ENCODE results near the gene KRT7.

The KRT7 gene

DNA sequence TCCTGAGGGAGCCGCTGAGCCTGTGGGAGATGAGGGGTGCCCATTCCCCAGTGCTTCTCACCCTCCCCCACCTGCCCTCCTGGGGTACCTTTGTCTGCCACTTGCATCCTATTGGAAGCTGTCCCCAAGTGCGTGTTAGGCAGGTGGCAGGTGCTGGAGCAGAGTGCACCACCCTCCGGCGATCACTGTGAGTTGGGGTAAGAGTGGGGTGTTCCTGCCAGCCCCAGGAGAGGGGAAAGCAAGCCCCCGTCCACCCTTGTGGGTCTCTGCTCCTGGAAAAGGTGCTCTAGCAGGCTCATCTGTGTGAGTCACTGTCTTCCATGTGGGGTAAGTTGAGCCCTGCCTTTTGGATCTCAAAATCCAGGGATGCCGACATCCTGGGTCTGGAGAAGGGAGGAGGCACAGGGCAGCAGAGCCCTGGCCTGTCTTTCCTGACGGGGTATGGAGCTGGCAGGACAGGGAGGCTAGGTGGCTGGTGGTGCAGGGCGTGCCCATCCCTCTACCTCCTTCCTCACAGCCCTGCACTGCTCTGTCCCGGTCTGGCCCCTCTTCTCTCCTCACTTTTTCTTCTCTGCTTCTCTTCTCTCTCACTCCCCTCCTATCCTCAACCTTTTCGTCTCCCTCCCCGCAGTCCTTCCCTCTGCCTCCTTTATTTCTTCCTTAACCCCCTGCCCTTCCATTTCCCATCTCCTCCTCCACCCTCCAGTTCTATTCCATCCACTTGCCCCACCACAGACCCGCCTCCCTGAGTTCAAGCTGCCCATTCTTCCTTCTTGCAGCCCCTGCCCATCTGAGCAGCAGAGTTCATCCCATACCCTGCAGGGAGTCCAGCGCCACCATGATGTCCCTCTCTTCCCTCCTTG lies 20.1 kb upstream of the KRT7 start:
- no peak for DNase-seq

- peak; percentile 29 for DNase-seq
Observed at GRCh38 chr12:52213564-52214420, 19.3 kb upstream of the KRT7 start.

DNA sequence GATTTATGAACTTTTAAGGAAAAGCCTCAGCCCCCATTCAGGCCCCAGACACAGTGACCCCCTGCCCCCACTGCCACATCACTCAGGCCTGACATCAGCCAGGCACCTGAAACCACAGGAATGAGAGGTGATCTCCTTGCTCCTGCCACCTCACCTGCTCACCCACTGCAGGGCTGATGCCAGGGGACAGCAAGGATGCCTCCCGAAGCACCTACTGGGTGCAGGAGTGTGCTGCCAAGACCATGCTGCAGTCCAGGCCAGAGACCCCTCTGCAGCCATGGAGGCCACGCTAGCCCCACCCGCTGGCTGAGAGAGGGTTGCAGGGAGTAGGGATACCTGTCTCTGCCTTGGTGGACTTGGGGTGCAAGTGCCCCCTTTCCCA lies 18.6 kb upstream of the KRT7 start:
- no peak for DNase-seq

DNA sequence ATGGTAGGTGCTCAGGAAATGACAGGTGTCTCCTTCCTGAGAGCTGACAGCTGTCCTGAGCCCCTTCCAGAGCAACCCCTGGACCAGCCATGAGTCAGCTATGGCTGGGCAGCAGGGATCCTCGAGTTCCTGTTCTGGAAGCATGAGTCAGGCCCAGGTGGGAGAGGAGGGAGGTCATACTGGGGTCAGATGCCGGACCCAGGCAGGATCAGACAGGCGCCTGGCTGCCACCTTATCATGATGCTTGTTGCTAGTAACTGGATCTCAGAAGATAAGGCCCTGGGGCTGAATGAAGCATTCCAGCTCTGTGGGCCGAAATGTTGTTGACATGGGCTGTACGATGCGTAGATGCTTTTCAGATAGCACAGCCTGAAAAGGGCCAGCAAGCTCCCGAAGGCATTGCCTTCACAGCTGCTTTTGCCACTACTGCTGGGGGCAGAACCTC lies 17.4 kb upstream of the KRT7 start:
- DNase-seq: no peak

GRCh38 chr12:52216100-52216499 lies 16.9 kb upstream of the KRT7 start:
- DNase-seq: no peak

- DNase-seq: no peak
Observed at GRCh38 chr12:52216807-52217206, 16.2 kb upstream of the KRT7 start.

DNA sequence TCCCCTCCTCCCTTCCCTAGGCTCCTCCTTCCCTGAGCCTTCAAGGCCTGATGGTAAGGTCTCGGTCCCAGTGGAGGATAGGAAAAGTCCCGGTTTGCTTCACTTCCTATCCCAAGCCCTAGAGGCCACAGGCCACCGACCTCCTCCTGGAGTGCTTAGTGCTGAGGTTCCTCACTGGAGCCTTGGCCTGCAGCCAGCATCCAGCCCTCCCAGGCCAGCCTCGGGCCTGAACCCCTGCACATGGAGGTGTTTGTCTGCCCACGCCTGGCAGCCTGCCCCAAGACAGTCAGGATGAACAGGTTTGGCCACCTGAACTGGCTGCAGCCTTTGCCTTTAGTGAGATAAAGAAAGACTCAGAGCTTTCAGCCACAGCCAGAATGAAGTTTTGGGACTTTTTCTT lies 15.8 kb upstream of the KRT7 start:
- DNase-seq: no peak

GRCh38 chr12:52218001-52218400 lies 15.0 kb upstream of the KRT7 start:
- DNase-seq: no peak

DNA sequence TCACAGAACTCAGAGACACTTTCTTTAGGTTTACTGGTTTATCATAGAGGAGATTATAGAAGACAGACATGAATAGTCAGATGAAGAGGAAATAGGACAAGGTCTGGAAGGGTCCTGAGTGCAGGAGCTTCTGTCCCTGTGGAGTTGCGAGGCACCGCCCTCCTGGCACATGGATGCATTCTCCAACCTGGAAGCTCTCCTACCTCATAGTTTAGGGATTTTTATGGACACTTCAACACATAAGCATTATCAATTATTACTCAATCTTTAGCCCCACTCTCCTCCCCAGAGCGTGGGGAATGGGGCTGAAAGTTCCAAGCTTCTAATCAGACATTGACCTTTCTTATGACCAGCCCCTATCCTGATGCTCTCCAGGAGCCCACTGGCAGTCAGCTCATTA lies 12.6 kb upstream of the KRT7 start:
- no peak for DNase-seq

- no peak for DNase-seq
Observed at GRCh38 chr12:52221070-52221781, 11.8 kb upstream of the KRT7 start.

GRCh38 chr12:52221912-52222457 lies 11.1 kb upstream of the KRT7 start:
- peak; percentile 20 for DNase-seq

DNA sequence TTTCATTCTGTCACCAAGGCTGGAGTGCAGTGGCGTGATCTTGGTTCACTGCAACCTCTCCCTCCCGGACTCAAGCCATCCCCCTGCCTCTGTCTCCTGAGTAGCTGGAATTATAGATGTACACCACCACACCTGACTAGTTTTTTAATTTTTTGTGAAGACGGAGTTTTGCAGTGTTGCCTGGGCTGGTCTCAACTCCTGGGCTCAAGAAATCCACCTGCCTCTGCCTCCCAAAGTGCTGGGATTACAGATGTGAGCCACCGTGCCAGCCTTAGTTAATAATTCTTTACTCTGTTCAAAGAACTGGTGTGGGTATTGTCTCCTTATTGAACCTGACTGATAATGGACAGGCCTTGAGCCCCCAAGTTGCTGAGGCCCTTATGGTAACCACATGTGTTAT lies 10.4 kb upstream of the KRT7 start:
- DNase-seq: no peak

GRCh38 chr12:52223406-52224039 lies 9.5 kb upstream of the KRT7 start:
- DNase-seq: no peak

- no peak for DNase-seq
Observed at GRCh38 chr12:52224151-52224550, 8.9 kb upstream of the KRT7 start.

DNA sequence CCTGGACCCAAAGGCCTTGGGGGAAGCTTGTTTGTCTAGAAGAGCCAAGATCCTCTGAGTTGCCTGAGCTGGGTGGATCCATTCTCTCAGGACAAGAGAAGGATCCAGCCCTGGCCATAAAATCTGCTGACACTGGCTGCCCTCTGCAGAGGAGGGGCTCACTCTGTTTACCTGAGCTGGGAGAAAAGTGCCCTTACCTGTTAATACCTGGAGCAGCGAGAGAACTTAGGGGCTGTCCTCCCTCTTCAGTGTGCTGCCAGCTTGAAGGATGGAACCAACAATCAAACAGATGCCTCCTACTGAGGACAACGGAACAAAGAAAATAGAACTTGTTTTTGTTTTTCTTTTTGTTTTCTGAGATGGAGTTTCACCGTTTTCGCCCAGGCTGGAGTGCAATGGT lies 7.3 kb upstream of the KRT7 start:
- DNase-seq: no peak

DNA sequence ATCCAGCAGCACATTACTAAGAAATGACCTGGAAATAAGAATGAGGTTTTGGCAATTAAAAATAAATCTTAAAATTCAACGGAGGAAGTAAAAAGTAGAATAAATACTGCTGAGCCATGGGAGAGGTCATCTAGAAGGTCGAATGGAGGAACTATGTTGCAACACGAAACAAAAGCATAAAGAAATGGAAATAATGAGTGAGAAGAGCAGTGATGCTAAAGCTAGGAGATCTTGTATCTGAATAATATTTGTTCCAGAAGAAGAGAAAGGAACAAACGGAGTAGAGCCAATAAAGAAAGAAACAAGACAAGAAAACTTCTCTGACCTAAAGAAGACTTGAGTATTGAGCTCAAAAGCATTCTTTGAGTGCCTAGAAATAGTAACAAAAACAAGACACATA lies 6.6 kb upstream of the KRT7 start:
- no peak for DNase-seq

DNA sequence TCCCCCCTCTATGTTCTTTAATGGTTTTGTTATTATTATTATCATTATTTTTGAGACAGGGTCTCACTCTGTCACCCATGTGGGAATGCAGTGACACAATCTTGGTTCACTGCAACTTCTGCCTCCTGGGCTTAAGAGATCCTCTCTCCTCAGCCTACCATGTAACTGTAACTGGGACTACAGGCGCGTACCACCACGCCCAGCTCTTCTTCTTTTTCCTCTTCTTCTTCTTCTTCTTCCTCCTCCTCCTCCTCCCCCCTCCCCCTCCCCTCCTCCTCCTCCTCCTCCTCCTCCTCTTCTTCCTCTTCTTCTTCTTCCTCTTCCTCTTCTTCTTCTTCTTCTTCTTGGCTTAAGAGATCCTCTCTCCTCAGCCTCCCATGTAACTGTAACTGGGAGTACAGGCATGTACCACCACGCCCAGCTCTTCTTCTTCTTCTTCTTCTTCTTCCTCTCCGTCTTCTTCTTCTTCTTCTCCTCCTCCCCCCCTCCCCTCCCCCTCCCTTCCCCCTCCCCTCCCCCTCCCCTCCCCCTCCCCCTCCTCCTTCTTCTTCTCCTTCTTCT lies 5.4 kb upstream of the KRT7 start:
- DNase-seq: no peak

DNA sequence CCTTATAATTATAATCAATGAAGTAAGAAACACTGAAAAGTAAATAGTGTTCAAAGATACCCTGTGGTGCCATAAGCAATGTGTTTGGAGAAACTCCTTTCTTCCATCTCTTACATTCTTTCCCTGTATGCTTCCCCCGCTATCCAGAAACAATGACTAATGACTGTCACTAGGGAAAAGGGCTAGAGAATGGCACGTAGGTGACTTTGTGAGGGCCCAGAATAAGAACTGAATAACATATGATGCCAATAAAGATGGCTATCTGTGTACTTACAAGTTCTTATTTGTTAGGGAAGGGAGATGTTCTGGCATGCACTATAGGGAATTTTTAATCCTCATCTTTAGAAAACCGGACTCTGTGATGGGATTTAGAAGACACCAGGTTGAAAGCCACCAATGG lies 4.7 kb upstream of the KRT7 start:
- DNase-seq: no peak

GRCh38 chr12:52228931-52229330 lies 4.1 kb upstream of the KRT7 start:
- no peak for DNase-seq

- DNase-seq: no peak
Observed at GRCh38 chr12:52229836-52230343, 3.2 kb upstream of the KRT7 start.

DNA sequence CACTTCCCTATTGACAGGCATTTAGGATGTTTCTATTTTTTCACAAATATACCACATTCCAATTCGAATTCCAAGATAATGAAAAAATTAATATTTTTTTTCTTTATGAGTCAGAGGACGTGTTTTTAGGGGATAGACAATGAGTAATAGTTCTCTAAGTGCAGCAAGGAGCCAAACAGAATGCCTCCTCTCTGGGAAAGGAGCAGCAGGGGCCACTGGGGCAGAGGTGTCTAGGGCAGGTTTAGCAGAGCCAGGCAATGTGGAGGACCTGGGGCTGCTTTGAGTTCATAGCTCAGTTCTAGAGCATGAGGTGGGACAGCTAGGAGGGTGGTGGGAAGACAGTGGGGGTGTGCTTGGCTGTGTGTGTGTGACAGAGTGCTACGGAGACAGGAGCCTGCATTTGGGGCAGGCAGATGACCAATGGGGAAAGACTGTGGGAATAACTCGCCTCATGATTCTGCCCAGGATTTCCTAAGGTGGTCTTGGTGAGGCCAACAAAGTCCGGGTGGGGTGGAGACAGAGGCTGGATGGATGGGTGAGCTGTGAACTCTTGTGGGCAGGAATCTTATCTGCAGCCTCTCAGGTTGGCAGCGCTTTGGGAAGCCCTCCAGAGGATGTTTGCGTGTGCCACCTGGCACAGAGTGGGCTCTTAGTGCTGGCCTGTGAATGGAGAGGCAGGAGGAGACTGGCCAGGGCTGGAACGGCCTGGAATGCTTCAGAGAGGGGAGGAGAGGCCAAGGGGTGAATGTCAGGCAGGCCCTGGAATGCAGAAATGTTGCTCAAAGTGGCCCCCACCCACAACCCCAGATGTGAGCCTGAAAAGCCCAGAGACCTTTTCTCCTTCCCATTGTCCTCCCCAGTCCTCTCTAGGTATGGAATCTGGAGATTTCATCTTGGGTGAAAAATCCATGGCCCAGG lies 2.4 kb upstream of the KRT7 start:
- DNase-seq: no peak
